ENCODE data around the gene LRCH4.

The LRCH4 gene

GRCh38 chr7:100586266-100587025 lies 517 bp upstream of the LRCH4 start, which contains the start of gene FBXO24:
Gene FBXO24 (plus strand): TSS chr7:100586328. CDS start chr7:100586626, 298 bp downstream.
- TF ChIP-seq CTCF (IDR thresholded peaks at IDR 0.05; ENCODE audit: low read depth, low read length, missing control alignments), result no peak
- peak within 1 kb of the TSS; percentile 89 for H3K4me3 ChIP-seq (ENCODE audit: low read depth, low read length)
- DNase-seq (ENCODE audit: low read depth), result peak; percentile 99

GRCh38 chr7:100584683-100585510 lies 1.0 kb downstream of the LRCH4 start:
- no peak for TF ChIP-seq CTCF (IDR thresholded peaks at IDR 0.05; ENCODE audit: low read depth, low read length, missing control alignments)
- DNase-seq (ENCODE audit: low read depth), result no peak
- H3K4me3 ChIP-seq (ENCODE audit: low read depth, low read length), result peak overlapping the region; percentile 89

GRCh38 chr7:100584054-100584682 lies 1.8 kb downstream of the LRCH4 start:
- DNase-seq (ENCODE audit: low read depth), result no peak
- no peak for TF ChIP-seq CTCF (IDR thresholded peaks at IDR 0.05; ENCODE audit: low read depth, low read length, missing control alignments)
- H3K4me3 ChIP-seq (ENCODE audit: low read depth, low read length), result peak overlapping the region; percentile 89

GRCh38 chr7:100583132-100584053 lies 2.5 kb downstream of the LRCH4 start:
- H3K4me3 ChIP-seq (ENCODE audit: low read depth, low read length), result peak overlapping the region; percentile 56
- no peak for TF ChIP-seq CTCF (IDR thresholded peaks at IDR 0.05; ENCODE audit: low read depth, low read length, missing control alignments)
- DNase-seq (ENCODE audit: low read depth), result peak; percentile 51

GRCh38 chr7:100582650-100583049 lies 3.3 kb downstream of the LRCH4 start:
- no peak for DNase-seq (ENCODE audit: low read depth)
- no peak for TF ChIP-seq CTCF (IDR thresholded peaks at IDR 0.05; ENCODE audit: low read depth, low read length, missing control alignments)
- no peak overlapping the region; the same call in 1 of the 2 replicates for H3K4me3 ChIP-seq (ENCODE audit: low read depth, low read length)

GRCh38 chr7:100582041-100582579 lies 3.8 kb downstream of the LRCH4 start:
- H3K4me3 ChIP-seq (ENCODE audit: low read depth, low read length), result no peak overlapping the region

More at GRCh38 chr7:100582041-100582579, 3.8 kb downstream of the LRCH4 start:
- no peak for DNase-seq (ENCODE audit: low read depth)
- no peak for TF ChIP-seq CTCF (IDR thresholded peaks at IDR 0.05; ENCODE audit: low read depth, low read length, missing control alignments)
